PFSK-1 (cell line): ENCODE measurements around the gene RAP2C.

Experiments
- FOXP2 ChIP-seq: optimal IDR thresholded peaks from 2 replicates; pipeline ENCODE3; 2011; ENCODE audit warnings: borderline replicate concordance, control low read depth, inconsistent platforms; ENCODE audit not compliant: insufficient read depth; ENCODE audit errors: extremely low read length, extremely low read depth
- POLR2AphosphoS5 ChIP-seq: IDR thresholded peaks from 2 replicates; pipeline ENCODE4 v1.6.1; 2012; ENCODE audit warnings: low read depth, mild to moderate bottlenecking, control low read depth, low read length, moderate library complexity
- SIN3A ChIP-seq: IDR thresholded peaks from 2 replicates; pipeline ENCODE4 v1.6.1; 2012; ENCODE audit warnings: mild to moderate bottlenecking, low read length, moderate library complexity, borderline replicate concordance; ENCODE audit not compliant: insufficient read depth

- TF ChIP-seq FOXP2 (no peak), POLR2AphosphoS5 (no peak), SIN3A (no peak)
These were observed 27.3 kb downstream of the RAP2C start for GRCh38 chrX:132191938-132192337.
